Activated CD4-positive, alpha-beta T cell treated with anti-CD3 and anti-CD28 coated beads, Interleukin-2, amount 50 U/mL, for 4 hours (primary cell): Measurements from ENCODE around the gene OGFOD2.

Experiments
- DNase-seq, 2 experiments: peaks; one replicate each; pipeline ENCODE4 v3.0.0-alpha.2; 2020

The OGFOD2 gene

DNA sequence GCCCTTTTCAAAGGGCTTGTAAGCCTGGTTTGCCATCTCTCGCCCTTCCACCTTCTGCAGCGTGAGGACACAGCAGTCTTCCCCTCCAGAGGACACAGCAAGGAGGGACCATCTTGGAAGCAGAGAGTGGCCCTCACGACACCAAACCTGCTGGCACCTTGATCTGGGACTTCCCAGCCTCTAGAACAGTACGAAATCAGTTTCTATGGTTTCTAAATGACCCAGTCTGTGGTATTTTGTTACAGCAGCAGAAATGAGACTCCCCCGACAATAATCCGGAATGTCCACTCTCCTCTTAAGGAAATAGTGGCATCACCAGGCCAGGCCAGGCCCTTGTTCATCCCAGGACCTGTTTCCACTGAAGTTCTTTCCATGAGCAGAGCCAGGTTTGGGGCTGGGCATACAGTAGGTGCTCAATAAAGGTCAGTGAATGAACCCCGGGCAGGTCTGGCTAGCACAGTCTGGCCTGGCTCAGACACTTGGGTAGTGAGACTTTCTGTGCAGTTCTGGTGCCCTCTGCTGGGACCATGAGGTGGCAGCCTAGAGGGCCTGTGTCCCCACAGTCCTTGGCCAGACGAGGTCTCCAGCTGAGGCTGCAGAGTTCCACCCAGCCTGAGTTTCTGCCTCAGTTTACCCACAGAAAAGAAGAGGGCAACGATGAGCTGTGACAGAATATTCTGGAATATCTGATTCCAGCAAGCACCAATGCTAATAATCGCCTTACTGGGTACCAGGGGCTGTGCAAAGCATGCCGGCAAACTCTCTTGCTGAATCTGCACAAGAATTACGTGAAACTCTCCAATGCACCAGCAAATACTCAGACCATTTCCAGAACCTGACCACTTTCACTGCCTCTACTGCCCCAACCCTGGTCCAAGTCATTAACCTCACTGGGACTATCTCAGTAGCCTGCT lies 22.8 kb upstream of the OGFOD2 start:
- DNase-seq = peak; percentile 67 to 71

GRCh38 chr12:122955156-122955555 lies 19.9 kb upstream of the OGFOD2 start:
- DNase-seq = no peak

DNA sequence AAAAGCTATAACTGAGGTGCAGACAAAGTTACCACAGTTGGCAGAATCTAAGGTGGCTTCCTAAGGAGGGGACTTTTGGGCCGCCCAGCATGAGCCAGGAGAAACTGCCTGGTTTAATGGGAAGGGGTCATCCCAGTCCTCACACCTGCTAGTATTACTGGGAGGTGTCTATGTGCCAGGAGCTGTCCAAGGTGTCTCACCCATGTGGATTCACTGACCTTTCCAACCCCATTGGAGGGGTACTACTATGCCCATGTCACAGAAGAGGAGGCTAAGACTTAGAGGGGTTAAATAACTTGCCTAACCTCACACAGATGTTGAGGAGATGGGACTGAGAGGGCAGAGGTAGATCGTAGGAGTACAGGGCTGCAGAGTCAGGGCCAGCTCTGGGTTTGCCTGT lies 19.0 kb upstream of the OGFOD2 start:
- no peak for DNase-seq

GRCh38 chr12:122958198-122958888 lies 16.7 kb upstream of the OGFOD2 start:
- no peak for DNase-seq

DNA sequence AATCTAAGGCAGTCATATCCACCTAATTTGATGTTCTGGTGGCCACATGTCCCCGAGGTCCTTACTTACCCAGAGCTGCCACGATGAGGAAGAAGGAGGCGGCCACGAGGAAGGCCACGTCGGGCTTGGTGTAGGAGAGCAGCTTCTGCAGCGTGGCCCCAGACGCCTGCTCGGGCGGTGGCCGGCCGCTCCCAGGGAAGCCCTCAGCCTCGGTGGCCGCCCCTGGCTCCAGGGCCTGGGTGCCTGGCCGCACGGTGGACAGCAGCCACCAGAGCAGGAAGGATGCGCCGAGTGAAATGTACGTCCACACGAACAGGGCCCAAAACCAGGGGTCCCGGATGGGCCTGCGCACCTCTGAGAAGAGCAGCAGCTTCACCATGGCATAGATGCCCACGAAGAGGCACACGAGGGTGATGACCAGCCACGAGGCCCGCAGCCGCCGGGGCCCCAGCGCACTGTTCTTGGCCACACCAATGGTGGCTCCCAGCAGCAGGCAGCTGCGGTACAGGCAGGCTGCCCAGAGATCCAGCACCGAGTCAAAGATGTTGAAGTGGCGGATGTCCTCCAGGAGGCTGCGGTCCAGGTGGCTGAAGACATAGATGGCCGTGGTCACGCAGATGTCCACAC lies 15.4 kb upstream of the OGFOD2 start:
- no peak for DNase-seq

GRCh38 chr12:122960193-122960569 lies 14.9 kb upstream of the OGFOD2 start:
- DNase-seq = no peak

- no peak for DNase-seq
Measured at GRCh38 chr12:122961531-122962329, 13.3 kb upstream of the OGFOD2 start.

- no peak for DNase-seq
Measured at GRCh38 chr12:122963941-122964265, 11.1 kb upstream of the OGFOD2 start.

DNA sequence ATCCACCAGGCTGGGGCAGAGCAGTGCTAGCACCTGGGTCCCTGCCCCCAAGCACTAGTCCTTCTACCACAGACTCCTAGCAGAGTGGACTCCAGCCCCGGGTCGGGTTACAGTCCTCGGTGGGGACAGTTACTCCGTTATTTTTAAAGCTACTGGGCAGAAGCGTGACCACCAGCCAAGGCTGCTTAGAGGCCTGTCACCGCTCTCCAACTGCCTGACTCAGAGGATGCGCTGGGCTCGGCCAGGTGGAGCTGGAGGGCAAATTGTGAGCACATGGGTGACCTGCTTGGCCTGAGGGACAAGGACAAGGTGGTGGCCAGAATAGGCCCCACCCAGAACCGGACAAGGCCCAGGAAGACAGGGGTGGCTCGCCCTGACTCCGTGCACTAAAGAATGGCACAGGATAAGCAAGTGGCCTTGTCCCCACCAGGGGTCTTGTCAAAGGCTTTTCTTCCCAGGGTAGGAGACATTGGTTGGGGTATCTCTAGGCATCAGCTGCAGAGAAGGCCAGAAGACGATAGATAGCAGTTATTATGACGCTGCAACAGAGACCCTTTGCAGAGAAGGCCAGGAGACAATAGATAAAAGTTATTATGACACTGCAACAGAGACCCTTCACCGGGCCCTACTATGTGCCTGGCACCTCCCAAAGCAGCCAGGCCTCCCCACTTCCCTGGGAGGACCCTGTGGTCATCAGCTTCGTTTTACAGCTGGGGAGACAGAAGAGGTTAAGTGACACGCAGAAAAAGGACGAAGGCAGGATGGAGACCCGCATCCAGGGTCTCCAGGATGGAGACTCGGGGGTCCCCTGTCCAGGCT lies 10.4 kb upstream of the OGFOD2 start:
- DNase-seq = no peak

GRCh38 chr12:122965321-122965751 lies 9.7 kb upstream of the OGFOD2 start:
- no peak for DNase-seq

GRCh38 chr12:122965851-122966742 lies 8.9 kb upstream of the OGFOD2 start, which contains the start of gene ABCB9:
Gene ABCB9, minus strand, starts transcription at chr12:122966463. Its CDS starts 6,228 bp downstream, at chr12:122960235.
- DNase-seq = peak; percentile 97

DNA sequence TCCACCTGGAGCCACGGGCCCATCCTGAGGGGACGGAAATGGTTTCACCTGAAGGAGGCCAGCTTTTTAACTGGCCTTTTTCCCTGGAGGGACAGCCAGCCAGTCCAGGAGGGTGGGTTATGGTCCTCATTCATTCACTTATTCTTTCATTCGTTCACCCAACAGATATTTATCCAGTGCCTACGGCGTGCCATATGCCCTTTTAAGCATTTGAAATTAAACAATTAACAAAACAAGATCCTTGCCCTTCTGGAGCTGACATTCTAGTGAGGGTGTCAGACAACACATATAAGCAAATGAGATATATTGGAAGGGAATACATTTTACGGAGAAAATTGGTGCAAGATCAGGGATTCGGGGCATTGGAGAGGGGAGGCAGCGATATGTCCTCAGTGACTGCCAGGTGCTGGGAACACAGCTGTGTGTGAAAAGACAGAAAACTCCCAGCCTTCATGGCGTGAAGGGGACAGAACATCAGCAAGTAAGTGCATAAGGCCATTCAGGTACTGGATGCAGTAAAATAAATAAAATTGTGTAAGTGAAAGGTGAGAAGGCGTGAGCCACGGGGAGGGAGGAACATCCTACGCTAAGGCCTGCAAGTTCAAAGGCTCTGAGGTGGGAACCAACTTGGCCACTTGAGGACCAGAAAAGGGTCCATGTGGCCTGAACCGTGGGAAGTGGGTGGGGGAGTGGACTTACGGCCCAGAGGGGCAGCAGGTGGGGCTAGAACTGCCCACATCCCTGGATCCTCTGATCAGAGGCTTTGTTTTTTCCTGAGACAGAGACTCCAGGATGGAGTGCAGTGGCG lies 8.1 kb upstream of the OGFOD2 start:
- DNase-seq = no peak

DNA sequence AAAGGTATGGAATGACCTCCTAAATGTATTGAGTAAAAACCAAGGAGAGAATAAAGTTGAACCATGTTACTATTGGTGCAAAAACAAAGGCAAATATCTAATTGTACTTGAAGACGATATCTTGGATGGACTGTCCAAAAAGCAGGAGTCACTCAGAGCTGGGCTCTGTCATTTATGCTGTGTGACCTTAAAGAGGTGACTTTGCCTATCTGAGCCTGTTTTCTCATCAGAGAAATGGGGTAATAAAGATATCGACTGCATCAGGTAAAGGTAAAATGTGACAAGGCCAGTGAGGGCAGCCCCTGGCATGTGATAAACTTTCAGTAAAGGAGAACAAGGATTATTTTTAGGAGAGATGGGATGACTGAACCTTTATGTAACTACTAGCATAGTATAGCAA lies 6.9 kb upstream of the OGFOD2 start:
- DNase-seq = no peak

DNA sequence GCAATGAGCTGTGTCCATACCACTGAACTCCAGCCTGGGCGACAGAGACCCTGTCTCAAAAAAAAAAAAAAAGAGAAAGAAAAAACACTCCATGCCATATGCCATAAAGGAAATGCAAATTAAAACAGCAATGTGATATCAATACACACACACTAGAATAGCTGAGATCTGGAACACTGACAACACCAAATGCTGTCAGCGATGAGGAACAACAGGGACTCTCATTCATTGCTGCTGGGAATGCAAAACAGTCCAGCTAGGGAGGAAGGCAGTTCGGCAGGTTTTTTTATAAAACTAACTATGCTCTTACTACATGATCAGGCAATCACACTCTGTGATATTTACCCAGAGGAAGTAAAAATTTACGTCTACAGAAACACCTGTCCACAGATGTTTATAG lies 5.4 kb upstream of the OGFOD2 start:
- no peak for DNase-seq

DNA sequence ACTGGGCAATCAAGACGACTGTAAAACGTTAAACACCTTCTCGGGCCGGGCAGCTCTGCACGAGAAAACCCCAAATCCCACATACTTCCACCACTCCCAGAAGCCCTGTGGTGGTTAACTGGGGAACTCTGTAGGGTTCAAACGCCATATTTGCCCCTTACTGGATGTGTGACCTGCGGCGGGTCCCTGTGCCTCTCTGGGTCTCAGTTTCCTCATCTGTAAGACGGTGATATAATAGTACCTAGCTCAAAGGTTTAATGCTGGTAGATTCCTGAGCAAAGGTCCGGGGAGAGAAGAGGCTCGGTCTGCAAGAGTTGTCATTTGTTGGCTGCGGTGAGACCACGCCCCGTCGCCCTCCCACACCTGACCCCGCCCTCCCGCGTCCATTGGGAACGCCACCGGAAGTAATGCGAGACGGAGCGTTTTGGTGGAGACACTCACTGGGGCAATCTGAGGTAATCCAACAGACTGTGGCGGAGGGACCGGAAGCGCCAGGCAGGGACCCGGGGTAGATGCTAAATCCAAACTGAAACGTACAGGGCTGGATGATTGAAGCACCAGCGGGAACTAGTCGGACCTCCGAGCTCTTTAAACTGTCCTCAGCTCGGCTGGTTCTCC lies 661 bp upstream of the OGFOD2 start:
- peak; percentile 99 for DNase-seq

- DNase-seq = no peak
Measured at GRCh38 chr12:122975790-122976647, 975 bp downstream of the OGFOD2 start.

DNA sequence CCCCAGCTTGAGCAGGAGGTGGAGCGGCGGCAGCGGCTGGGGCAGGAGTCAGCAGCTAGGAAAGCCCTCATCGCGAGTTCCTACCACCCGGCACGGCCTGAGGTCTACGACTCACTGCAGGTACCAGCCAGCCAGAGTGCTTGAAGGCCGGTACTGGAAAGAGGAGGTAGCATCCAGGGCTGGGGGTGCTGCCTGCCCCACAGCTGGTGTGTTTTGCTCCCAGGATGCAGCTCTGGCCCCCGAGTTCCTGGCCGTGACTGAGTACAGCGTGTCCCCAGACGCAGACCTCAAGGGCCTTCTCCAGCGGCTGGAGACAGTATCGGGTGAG lies 1.6 kb downstream of the OGFOD2 start:
- DNase-seq = no peak

DNA sequence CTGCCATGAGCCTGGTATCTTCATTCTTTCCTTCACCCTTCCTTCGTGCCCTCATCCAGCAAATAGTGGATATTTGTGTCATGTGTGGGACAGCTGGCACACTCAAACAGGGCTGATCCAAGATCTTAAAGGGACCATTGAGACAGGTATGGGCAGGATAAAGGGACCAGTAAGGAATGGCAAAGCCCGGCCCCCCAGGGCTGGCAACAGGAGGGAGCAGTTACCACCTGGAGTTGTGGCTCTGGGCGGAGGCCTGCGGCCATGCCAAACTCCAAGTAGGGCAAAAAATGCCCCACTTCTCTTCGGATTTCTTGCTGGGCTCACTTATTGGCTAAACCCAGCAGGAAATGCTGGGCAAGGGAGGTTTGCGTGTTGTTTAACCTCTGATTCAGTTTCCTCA lies 2.1 kb downstream of the OGFOD2 start:
- DNase-seq = no peak
